WTC11 (cell line): Measurements from ENCODE around the gene NTNG2. TPM values are rescaled to one million over a fixed set of nuclear protein-coding genes. Genes with fewer than 3 reads are reported as not detected.

Source experiments
- ATAC-seq: fragments of 200-7000 bp; cut with Tn5 transposase; 2 replicates; pipeline ENCODE4 v1.10.0; 2021; ENCODE audit warnings: mild to moderate bottlenecking, moderate library complexity
- CTCF ChIA-PET: fragments of 300-600 bp; sonication (Branson Sonifier 250); formaldehyde crosslinking; loops from one replicate; lab custom pipeline; 2021; ENCODE audit warnings: antibody characterized with exemption; lab: Charles Lee
- POLR2A ChIA-PET: fragments of 350-600 bp; sonication (Branson Sonifier 250); formaldehyde crosslinking; loops from one replicate; lab custom pipeline; 2021; ENCODE audit warnings: antibody characterized with exemption; lab: Charles Lee
- DNase-seq: peaks from one replicate; pipeline ENCODE4 v3.0.0; 2021; ENCODE audit warnings: low spot score
- H3K27ac Mint-ChIP-seq: 2 replicates; pipeline ENCODE4 v1.8.0; 2021; ENCODE audit warnings: mixed read lengths
- H3K27me3 Mint-ChIP-seq: 2 replicates; pipeline ENCODE4 v1.8.0; 2021; ENCODE audit warnings: low read depth, mild to moderate bottlenecking, moderate library complexity, mixed read lengths
- H3K36me3 Mint-ChIP-seq: 2 replicates; pipeline ENCODE4 v1.8.0; 2021; ENCODE audit warnings: mixed read lengths
- H3K4me1 Mint-ChIP-seq: 2 replicates; pipeline ENCODE4 v1.8.0; 2022; ENCODE audit warnings: mixed read lengths
- H3K4me3 Mint-ChIP-seq: 2 replicates; pipeline ENCODE4 v1.8.0; 2021; ENCODE audit warnings: mild to moderate bottlenecking, moderate library complexity, mixed read lengths
- H3K9me3 Mint-ChIP-seq: 2 replicates; pipeline ENCODE4 v1.8.0; 2021; ENCODE audit warnings: mixed read lengths
- CREM ChIP-seq: sonication (generic); formaldehyde crosslinking; IDR thresholded peaks from 2 replicates; pipeline ENCODE4 v1.8.1; 2022; ENCODE audit warnings: mild to moderate bottlenecking, missing genetic modification reagents, moderate library complexity
- ELF4 ChIP-seq: sonication (generic); formaldehyde crosslinking; IDR thresholded peaks from 2 replicates; pipeline ENCODE4 v1.8.1; 2022; ENCODE audit warnings: low read depth, mild to moderate bottlenecking, moderate library complexity, missing genetic modification reagents
- GABPB1 ChIP-seq: sonication (generic); formaldehyde crosslinking; IDR thresholded peaks from 2 replicates; pipeline ENCODE4 v1.8.1; 2023; ENCODE audit warnings: mild to moderate bottlenecking, missing genetic modification reagents
- JUN ChIP-seq: sonication (generic); formaldehyde crosslinking; IDR thresholded peaks from 2 replicates; pipeline ENCODE4 v1.8.0; 2023; ENCODE audit warnings: mild to moderate bottlenecking, missing genetic modification reagents
- OVOL2 ChIP-seq: fragments of 250-450 bp; sonication (Bioruptor Pico); IDR thresholded peaks from 2 replicates; pipeline ENCODE4 v1.9.0; 2021; ENCODE audit warnings: mild to moderate bottlenecking, borderline replicate concordance
- TP53 ChIP-seq: sonication (generic); formaldehyde crosslinking; IDR thresholded peaks from 2 replicates; pipeline ENCODE4 v1.8.1; 2023; ENCODE audit warnings: mild to moderate bottlenecking, missing genetic modification reagents
- ZNF232 ChIP-seq: sonication (generic); formaldehyde crosslinking; IDR thresholded peaks from 2 replicates; pipeline ENCODE4 v1.8.0; 2022; ENCODE audit warnings: mild to moderate bottlenecking, missing genetic modification reagents
- ZNF317 ChIP-seq: sonication (generic); formaldehyde crosslinking; IDR thresholded peaks from 2 replicates; pipeline ENCODE4 v1.8.1; 2023; ENCODE audit warnings: low read depth, mild to moderate bottlenecking, moderate library complexity, missing genetic modification reagents, borderline replicate concordance
- total RNA-seq: library from RNA; stranded (reverse); gene quantifications from 3 replicates; pipeline ENCODE4 v1.2.3, GENCODE V29; 2021
- TF ChIP-seq, protein P1 (sequence below): sonication (generic); formaldehyde crosslinking; IDR thresholded peaks from 2 replicates; pipeline ENCODE4 v1.8.1; 2022; ENCODE audit warnings: low read depth, mild to moderate bottlenecking, moderate library complexity, missing genetic modification reagents, borderline replicate concordance
- TF ChIP-seq, protein P2 (sequence below): fragments of 250-450 bp; sonication (Bioruptor Pico); IDR thresholded peaks from 2 replicates; pipeline ENCODE4 v1.9.0; 2021; ENCODE audit warnings: mild to moderate bottlenecking
- TF ChIP-seq, protein P3 (sequence below): fragments of 250-450 bp; sonication (Bioruptor Pico); IDR thresholded peaks from 2 replicates; pipeline ENCODE4 v1.9.0; 2021; ENCODE audit warnings: mild to moderate bottlenecking
- TF ChIP-seq, protein P4 (sequence below): sonication (generic); formaldehyde crosslinking; IDR thresholded peaks from 2 replicates; pipeline ENCODE4 v1.8.1; 2023; ENCODE audit warnings: mild to moderate bottlenecking, missing genetic modification reagents, borderline replicate concordance
- TF ChIP-seq, protein P5 (sequence below): sonication (generic); formaldehyde crosslinking; IDR thresholded peaks from 2 replicates; pipeline ENCODE4 v1.8.0; 2023; ENCODE audit warnings: missing genetic modification reagents
- TF ChIP-seq, protein P6 (sequence below): sonication (generic); formaldehyde crosslinking; conservative IDR thresholded peaks from 2 replicates; pipeline ENCODE4 v1.8.1; 2022; ENCODE audit warnings: mild to moderate bottlenecking, missing genetic modification reagents
- TF ChIP-seq, protein P7 (sequence below): sonication (generic); formaldehyde crosslinking; IDR thresholded peaks from 2 replicates; pipeline ENCODE4 v1.8.0; 2022; ENCODE audit warnings: mild to moderate bottlenecking, missing genetic modification reagents
- TF ChIP-seq, protein P8 (sequence below): fragments of 200-600 bp; IDR thresholded peaks from 2 replicates; pipeline ENCODE4 v1.8.0; 2022; ENCODE audit warnings: antibody characterized with exemption

Gene NTNG2
- total RNA-seq, 1 experiment from 2014 or later = 3.1 TPM

DNA sequence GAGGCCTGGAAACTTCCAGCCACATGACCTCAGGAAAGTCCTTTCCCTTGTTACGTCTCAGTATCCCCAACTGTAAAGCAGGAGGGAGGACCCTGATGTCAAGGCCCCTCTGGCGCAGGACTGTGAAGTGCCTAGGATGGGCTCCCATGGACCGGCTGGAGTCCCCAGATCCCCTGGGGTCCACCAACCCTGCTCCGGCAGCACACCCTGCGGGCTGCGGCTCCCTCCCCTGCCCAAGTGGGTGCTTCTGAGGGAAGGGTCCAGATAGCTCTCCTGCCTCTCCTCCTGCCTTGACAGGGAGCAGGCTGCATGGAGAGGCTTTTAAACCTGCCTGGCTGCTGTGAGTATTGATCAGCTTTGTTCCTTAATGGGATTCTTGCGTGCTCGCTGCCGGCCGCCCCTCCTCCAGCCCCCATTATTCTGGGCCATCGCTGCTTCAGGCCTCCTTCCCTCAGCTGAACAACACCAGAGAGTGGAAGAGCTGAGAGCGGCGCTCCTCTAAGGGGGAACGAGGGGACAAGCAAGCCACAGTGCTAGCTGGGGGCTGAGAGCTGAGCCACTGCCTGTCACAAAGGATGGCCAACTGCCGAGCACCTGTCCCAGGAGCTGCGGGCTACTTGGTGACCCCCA lies 25.6 kb upstream of the NTNG2 start:
- ChIA-PET POLR2A (no interaction called here), CTCF (interaction anchor here (1.2 to 1.8 kb wide), 3 partner anchors 10 to 133 kb away, joined by 4 to 7 read pairs (median 5); no protein-coding TSS in a partner anchor)
- TF ChIP-seq, protein P1, sequence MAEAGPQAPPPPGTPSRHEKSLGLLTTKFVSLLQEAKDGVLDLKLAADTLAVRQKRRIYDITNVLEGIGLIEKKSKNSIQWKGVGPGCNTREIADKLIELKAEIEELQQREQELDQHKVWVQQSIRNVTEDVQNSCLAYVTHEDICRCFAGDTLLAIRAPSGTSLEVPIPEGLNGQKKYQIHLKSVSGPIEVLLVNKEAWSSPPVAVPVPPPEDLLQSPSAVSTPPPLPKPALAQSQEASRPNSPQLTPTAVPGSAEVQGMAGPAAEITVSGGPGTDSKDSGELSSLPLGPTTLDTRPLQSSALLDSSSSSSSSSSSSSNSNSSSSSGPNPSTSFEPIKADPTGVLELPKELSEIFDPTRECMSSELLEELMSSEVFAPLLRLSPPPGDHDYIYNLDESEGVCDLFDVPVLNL = no peak
- TF ChIP-seq, protein P2, sequence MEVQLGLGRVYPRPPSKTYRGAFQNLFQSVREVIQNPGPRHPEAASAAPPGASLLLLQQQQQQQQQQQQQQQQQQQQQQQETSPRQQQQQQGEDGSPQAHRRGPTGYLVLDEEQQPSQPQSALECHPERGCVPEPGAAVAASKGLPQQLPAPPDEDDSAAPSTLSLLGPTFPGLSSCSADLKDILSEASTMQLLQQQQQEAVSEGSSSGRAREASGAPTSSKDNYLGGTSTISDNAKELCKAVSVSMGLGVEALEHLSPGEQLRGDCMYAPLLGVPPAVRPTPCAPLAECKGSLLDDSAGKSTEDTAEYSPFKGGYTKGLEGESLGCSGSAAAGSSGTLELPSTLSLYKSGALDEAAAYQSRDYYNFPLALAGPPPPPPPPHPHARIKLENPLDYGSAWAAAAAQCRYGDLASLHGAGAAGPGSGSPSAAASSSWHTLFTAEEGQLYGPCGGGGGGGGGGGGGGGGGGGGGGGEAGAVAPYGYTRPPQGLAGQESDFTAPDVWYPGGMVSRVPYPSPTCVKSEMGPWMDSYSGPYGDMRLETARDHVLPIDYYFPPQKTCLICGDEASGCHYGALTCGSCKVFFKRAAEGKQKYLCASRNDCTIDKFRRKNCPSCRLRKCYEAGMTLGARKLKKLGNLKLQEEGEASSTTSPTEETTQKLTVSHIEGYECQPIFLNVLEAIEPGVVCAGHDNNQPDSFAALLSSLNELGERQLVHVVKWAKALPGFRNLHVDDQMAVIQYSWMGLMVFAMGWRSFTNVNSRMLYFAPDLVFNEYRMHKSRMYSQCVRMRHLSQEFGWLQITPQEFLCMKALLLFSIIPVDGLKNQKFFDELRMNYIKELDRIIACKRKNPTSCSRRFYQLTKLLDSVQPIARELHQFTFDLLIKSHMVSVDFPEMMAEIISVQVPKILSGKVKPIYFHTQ = no peak
- TF ChIP-seq, protein P3, sequence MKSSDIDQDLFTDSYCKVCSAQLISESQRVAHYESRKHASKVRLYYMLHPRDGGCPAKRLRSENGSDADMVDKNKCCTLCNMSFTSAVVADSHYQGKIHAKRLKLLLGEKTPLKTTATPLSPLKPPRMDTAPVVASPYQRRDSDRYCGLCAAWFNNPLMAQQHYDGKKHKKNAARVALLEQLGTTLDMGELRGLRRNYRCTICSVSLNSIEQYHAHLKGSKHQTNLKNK (CRISPR knock-in tag) = no peak
- ATAC-seq (no peak), DNase-seq (no peak)
- peaks cover 6% of the 10 kb centered on the region for H3K27me3 Mint-ChIP-seq
- H3K4me3 Mint-ChIP-seq = no peak overlapping the region
- H3K36me3 Mint-ChIP-seq = no peaks in the 10 kb centered on the region
- no peak overlapping the region for H3K27ac Mint-ChIP-seq
- H3K9me3 Mint-ChIP-seq = no peaks in the 10 kb centered on the region
- peaks cover 29% of the 10 kb centered on the region for H3K4me1 Mint-ChIP-seq

DNA sequence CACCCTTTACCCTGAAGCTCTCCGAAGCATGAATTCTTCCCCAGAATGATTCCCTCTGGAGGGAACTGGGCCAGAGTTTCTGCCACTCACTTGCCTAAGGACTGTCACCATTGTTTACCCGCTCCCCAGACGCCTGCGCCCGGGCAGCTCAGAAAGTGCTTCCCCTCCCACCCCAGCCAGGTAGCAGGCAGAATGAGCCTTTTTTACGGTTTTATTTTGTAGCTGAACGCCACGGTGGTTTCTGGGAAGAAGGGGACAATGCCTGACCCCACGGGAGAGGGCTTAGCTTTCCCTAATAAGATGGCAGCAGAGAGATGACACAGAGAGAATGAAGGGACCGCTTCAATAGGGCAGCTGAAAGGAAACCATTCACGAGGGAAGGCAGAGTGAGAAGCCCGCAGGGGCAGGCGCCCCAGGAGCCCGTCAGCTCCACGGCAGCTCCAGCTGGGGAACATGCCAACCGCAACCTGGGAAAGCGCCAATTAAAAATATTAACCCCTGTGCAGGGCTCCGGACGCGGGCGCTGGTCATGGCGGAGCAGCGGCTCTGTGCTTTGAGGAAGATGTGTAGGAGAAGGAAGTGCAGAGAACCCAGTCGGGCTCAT lies 20.4 kb upstream of the NTNG2 start:
- H3K27ac Mint-ChIP-seq = peak overlapping the region; percentile 42; the same call in 1 of the 2 replicates
- no peaks in the 10 kb centered on the region for H3K36me3 Mint-ChIP-seq
- CTCF ChIA-PET = interaction anchor here (0.9 to 3.2 kb wide), 7 partner anchors 26 to 118 kb away, joined by 3 to 16 read pairs (median 4); no protein-coding TSS in a partner anchor
- ATAC-seq (peak; percentile 61), DNase-seq (no peak)
- peaks cover 3% of the 10 kb centered on the region; the same call in 1 of the 2 replicates for H3K27me3 Mint-ChIP-seq
- TF ChIP-seq ZNF317 (CRISPR knock-in tag) (no peak), OVOL2 (no peak), ELF4 (CRISPR knock-in tag) (no peak), GABPB1 (no peak), JUN (CRISPR knock-in tag) (no peak), CREM (CRISPR knock-in tag) (no peak), TP53 (CRISPR knock-in tag) (no peak), ZNF232 (no peak)
- TF ChIP-seq, protein P4, sequence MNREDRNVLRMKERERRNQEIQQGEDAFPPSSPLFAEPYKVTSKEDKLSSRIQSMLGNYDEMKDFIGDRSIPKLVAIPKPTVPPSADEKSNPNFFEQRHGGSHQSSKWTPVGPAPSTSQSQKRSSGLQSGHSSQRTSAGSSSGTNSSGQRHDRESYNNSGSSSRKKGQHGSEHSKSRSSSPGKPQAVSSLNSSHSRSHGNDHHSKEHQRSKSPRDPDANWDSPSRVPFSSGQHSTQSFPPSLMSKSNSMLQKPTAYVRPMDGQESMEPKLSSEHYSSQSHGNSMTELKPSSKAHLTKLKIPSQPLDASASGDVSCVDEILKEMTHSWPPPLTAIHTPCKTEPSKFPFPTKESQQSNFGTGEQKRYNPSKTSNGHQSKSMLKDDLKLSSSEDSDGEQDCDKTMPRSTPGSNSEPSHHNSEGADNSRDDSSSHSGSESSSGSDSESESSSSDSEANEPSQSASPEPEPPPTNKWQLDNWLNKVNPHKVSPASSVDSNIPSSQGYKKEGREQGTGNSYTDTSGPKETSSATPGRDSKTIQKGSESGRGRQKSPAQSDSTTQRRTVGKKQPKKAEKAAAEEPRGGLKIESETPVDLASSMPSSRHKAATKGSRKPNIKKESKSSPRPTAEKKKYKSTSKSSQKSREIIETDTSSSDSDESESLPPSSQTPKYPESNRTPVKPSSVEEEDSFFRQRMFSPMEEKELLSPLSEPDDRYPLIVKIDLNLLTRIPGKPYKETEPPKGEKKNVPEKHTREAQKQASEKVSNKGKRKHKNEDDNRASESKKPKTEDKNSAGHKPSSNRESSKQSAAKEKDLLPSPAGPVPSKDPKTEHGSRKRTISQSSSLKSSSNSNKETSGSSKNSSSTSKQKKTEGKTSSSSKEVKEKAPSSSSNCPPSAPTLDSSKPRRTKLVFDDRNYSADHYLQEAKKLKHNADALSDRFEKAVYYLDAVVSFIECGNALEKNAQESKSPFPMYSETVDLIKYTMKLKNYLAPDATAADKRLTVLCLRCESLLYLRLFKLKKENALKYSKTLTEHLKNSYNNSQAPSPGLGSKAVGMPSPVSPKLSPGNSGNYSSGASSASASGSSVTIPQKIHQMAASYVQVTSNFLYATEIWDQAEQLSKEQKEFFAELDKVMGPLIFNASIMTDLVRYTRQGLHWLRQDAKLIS (CRISPR knock-in tag) = no peak
- TF ChIP-seq, protein P5, sequence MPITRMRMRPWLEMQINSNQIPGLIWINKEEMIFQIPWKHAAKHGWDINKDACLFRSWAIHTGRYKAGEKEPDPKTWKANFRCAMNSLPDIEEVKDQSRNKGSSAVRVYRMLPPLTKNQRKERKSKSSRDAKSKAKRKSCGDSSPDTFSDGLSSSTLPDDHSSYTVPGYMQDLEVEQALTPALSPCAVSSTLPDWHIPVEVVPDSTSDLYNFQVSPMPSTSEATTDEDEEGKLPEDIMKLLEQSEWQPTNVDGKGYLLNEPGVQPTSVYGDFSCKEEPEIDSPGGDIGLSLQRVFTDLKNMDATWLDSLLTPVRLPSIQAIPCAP (CRISPR knock-in tag) = no peak
- TF ChIP-seq, protein P1 = no peak
- TF ChIP-seq, protein P6, sequence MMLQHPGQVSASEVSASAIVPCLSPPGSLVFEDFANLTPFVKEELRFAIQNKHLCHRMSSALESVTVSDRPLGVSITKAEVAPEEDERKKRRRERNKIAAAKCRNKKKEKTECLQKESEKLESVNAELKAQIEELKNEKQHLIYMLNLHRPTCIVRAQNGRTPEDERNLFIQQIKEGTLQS (CRISPR knock-in tag) = no peak
- TF ChIP-seq, protein P7, sequence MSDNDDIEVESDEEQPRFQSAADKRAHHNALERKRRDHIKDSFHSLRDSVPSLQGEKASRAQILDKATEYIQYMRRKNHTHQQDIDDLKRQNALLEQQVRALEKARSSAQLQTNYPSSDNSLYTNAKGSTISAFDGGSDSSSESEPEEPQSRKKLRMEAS (CRISPR knock-in tag) = no peak
- TF ChIP-seq, protein P8, sequence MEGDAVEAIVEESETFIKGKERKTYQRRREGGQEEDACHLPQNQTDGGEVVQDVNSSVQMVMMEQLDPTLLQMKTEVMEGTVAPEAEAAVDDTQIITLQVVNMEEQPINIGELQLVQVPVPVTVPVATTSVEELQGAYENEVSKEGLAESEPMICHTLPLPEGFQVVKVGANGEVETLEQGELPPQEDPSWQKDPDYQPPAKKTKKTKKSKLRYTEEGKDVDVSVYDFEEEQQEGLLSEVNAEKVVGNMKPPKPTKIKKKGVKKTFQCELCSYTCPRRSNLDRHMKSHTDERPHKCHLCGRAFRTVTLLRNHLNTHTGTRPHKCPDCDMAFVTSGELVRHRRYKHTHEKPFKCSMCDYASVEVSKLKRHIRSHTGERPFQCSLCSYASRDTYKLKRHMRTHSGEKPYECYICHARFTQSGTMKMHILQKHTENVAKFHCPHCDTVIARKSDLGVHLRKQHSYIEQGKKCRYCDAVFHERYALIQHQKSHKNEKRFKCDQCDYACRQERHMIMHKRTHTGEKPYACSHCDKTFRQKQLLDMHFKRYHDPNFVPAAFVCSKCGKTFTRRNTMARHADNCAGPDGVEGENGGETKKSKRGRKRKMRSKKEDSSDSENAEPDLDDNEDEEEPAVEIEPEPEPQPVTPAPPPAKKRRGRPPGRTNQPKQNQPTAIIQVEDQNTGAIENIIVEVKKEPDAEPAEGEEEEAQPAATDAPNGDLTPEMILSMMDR = no peak
- peaks cover 3% of the 10 kb centered on the region; the same call in 1 of the 2 replicates for H3K9me3 Mint-ChIP-seq
- H3K4me1 Mint-ChIP-seq = peaks cover 40% of the 10 kb centered on the region
- H3K4me3 Mint-ChIP-seq = peak overlapping the region; percentile 80
- POLR2A ChIA-PET = interaction anchor here (0.6 to 0.9 kb wide), 2 partner anchors 15 to 1620 kb away, joined by 3 to 4 read pairs; no protein-coding TSS in a partner anchor
